Small intestine (tissue), 7 donors: ENCODE measurements around the gene GCNT1. TPM values are rescaled to one million over a fixed set of nuclear protein-coding genes. Genes with fewer than 3 reads are reported as not detected.

Experiments
- DNase-seq, 2 donors: peaks; one replicate each; pipeline versions ENCODE4 v3.0.0 to v3.0.0-alpha.2; 2013
- FAIRE-seq: peaks from 2 replicates; lab custom pipeline; 2012; peaks lifted over from hg19 to GRCh38; lab: Jason Lieb, UNC
- H3K27ac ChIP-seq, 3 donors: one replicate each; pipeline ENCODE4 v1.5.1; 2013; ENCODE audit warnings: low read length in 2 of 3, mild to moderate bottlenecking in 2 of 3, control low read depth in 1 of 3, inconsistent platforms in 1 of 3, low read depth in 1 of 3, moderate library complexity in 1 of 3
- H3K27me3 ChIP-seq, 3 donors: one replicate each; pipeline ENCODE4 v1.6.1; 2013; ENCODE audit warnings: low read length in 3 of 3, inconsistent platforms in 1 of 3; ENCODE audit not compliant: control insufficient read depth in 3 of 3, insufficient read depth in 3 of 3
- H3K36me3 ChIP-seq, 3 donors: one replicate each; pipeline ENCODE4 v1.6.1; 2013; ENCODE audit warnings: low read length in 3 of 3, inconsistent platforms in 1 of 3, low read depth in 1 of 3, mild to moderate bottlenecking in 1 of 3, moderate library complexity in 1 of 3; ENCODE audit not compliant: control insufficient read depth in 3 of 3, insufficient read depth in 2 of 3
- H3K4me1 ChIP-seq, 3 donors: one replicate each; pipeline ENCODE4 v1.6.1; 2013; ENCODE audit warnings: low read length in 2 of 3, inconsistent platforms in 1 of 3, low read depth in 1 of 3, mild to moderate bottlenecking in 1 of 3, moderate library complexity in 1 of 3; ENCODE audit not compliant: control insufficient read depth in 3 of 3, insufficient read depth in 2 of 3
- H3K4me3 ChIP-seq, 3 donors: one replicate each; pipeline ENCODE4 v1.5.1; 2013; ENCODE audit warnings: low read length in 3 of 3, control low read depth in 1 of 3, inconsistent platforms in 1 of 3, low read depth in 1 of 3, mild to moderate bottlenecking in 1 of 3, moderate library complexity in 1 of 3
- H3K9me3 ChIP-seq, 2 donors: one replicate each; pipeline ENCODE4 v1.6.1; 2013; ENCODE audit warnings: low read depth in 1 of 2, low read length in 1 of 2; ENCODE audit not compliant: control insufficient read depth in 2 of 2, insufficient read depth in 1 of 2
- WGBS, 3 donors: extraction: QIAGEN DNeasy Blood & Tissue Kit; methylation state at CpG; one replicate each; pipeline ENCODE4 v1.1.7; 2013; 5-methylcytosine and 5-hydroxymethylcytosine counted together
- polyA plus RNA-seq, 4 donors: library from polyadenylated mRNA; stranded (reverse) in 3 of 4; unstranded in 1 of 4; fragments of 200-250 nt in 3 of 4; fragments of 120-200 nt in 1 of 4; gene quantifications; one replicate each; pipeline versions ENCODE4 v1.2.1 to v1.2.3, GENCODE V29; 2013
- donor health status: healthy with polysubstance abuse.
- donor health status: control.
- donor health status: control.
- donor health status: Bipolar disorder and iron deficiency.
- donor health status: healthy.

Gene GCNT1
- polyA plus RNA-seq, 4 donors, result 7.0 to 170 (median 31.5) TPM

DNA sequence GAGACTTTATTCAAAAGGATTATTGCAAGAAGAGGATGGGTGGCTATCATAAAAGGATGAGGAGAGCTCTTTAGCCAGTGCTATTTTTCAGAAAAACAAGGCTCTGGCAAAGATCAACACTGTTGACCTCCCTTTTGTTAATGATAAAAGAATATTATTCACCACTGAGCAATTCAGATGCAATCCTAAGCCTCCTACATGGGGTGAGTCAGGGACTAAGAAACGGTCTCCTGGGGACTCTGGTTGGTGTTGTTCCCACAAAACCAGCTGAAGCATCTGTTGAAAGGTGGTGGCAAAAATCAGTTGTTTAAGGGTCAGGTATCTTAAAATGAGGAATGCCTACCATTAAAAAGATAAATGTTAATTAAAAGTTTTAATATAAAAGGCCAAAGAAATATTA lies 7.7 kb upstream of the GCNT1 start:
- H3K4me3 ChIP-seq, result no peak overlapping the region
- H3K9me3 ChIP-seq, result no peaks in the 10 kb centered on the region
- WGBS, 3 donors, result 43 to 76% (median 69%) methylated on average over 1 of the region's 1 CpG
- no peak overlapping the region for H3K27ac ChIP-seq
- H3K4me1 ChIP-seq, result peaks cover 0 to under 1% (median 0%) of the 10 kb centered on the region in 3 donors
- H3K27me3 ChIP-seq, result no peaks in the 10 kb centered on the region
- no peaks in the 10 kb centered on the region for H3K36me3 ChIP-seq
- FAIRE-seq, result no peak
- DNase-seq, result no peak

DNA sequence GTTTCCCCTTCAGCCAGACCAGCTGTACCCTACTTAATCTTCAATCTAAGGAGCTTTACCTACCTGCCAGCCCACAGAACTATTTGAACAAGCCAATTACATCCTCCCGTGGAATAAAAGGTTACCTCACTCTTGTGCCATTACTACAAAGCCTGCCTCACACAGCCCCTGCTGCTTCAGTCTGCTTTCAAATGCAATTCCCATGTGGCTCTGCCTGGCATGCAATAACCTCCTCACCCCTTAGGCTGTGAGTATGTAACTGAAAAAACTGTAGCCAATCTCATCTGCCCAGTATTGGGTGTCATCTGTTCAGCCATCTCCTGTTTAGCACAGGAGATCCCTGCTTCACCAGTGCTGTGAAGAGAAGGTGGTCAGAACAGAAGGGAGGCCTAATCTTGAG lies 6.1 kb upstream of the GCNT1 start:
- no peaks in the 10 kb centered on the region for H3K9me3 ChIP-seq
- H3K36me3 ChIP-seq, result no peaks in the 10 kb centered on the region
- FAIRE-seq, result no peak
- H3K4me1 ChIP-seq, result peaks cover 3 to 6% (median 4%) of the 10 kb centered on the region in 3 donors
- no peak overlapping the region for H3K27ac ChIP-seq
- DNase-seq, result no peak
- WGBS, 3 donors, result 85 to 95% (median 88%) methylated on average over 1 of the region's 1 CpG
- no peak overlapping the region for H3K4me3 ChIP-seq
- H3K27me3 ChIP-seq, result no peaks in the 10 kb centered on the region

DNA sequence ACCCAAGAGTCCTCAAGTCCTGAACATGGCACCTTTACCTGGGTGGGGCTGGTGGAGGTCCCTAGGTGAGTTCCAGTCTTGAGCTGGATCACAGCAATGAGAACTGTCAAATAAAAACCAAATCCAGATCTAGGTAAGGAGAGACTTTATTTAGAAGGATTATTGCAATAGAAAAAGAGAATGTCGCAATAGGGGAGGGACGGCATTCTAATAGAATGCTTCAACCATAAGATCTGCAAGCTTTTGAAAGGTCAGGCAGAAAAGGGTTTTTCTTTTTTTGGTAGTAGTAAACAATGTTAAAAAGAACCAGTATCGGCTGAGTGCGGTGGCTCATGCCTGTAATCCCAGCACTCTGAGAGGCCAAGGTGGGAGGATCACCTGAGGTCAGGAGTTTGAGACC lies 5.2 kb upstream of the GCNT1 start:
- Histone ChIP-seq H3K27ac (no peak overlapping the region), H3K4me3 (no peak overlapping the region), H3K4me1 (peaks cover 3 to 6% (median 4%) of the 10 kb centered on the region in 3 donors), H3K36me3 (no peaks in the 10 kb centered on the region), H3K27me3 (no peaks in the 10 kb centered on the region), H3K9me3 (no peaks in the 10 kb centered on the region)
- 79 to 90% (median 86%) methylated on average over 4 of the region's 4 CpGs for WGBS, 3 donors
- FAIRE-seq (no peak), DNase-seq (no peak)

DNA sequence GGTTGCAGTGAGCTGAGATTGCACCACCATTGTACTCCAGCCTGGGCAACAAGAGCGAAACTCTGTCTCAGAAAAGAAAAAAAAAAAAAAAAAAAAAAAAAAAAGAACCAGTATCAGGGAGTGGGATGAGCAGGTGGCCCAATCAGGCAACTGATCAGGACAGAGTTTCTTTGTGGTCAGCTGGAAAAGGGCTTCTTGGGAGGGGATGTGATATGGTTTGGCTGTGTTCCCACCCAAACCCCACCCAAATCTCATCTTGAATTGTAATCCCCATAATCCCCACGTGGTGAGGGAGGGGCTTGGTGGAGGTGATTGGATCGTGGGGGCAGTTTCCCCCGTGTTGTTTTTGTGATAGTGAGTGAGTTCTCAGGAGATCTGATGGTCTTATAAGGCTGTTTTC lies 4.7 kb upstream of the GCNT1 start:
- no peak overlapping the region for H3K27ac ChIP-seq
- no peak for FAIRE-seq

DNA sequence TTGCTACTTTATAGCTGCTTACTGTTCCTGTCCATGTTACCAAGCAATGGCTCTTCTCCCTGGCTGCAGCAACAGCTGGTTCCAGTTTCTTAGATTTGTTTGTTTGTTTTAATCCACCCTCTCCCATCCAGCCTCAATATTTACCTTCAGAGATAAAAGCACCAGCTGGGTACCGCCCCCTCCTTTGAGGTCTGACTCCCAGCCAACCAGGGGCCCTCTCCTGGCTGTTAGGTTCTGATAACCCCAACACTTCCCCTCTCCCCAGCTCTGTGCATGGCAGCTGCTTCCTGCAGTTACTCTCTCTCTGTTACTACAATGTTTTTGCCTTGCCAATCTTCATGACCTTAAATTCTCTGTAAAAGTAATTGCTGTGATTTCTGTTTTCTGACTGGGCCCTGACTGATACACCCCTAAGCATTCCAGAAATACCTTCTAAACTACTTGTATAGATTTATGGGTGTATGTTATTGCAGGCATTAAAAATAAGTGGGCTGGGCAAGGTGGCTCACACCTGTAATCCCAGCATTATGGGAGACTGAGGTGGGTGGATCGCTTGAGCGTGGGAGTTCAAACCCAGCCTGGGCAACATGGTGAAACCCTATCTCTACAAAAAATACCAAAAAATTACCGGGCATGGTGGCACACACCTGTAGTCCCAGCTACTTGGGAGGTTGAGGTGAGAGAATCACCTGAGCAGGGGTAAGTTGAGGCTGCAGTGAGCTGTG lies 2.6 kb upstream of the GCNT1 start:
- 14 to 49% (median 45%) methylated on average over 4 of the region's 4 CpGs for whole genome bisulfite sequencing, 3 donors
- peak overlapping the region in 2 of 3 donors; percentile 45 to 54 for H3K27ac ChIP-seq

More for the DNA sequence above, 4.7 kb upstream of the GCNT1 start:
- Histone ChIP-seq H3K36me3 (no peaks in the 10 kb centered on the region), H3K9me3 (no peaks in the 10 kb centered on the region), H3K4me3 (no peak overlapping the region), H3K27me3 (no peaks in the 10 kb centered on the region), H3K4me1 (peaks cover 3 to 6% (median 4%) of the 10 kb centered on the region in 3 donors)
- no peak for DNase-seq
- WGBS, 3 donors, result 29 to 56% (median 47%) methylated on average over 4 of the region's 4 CpGs

DNA sequence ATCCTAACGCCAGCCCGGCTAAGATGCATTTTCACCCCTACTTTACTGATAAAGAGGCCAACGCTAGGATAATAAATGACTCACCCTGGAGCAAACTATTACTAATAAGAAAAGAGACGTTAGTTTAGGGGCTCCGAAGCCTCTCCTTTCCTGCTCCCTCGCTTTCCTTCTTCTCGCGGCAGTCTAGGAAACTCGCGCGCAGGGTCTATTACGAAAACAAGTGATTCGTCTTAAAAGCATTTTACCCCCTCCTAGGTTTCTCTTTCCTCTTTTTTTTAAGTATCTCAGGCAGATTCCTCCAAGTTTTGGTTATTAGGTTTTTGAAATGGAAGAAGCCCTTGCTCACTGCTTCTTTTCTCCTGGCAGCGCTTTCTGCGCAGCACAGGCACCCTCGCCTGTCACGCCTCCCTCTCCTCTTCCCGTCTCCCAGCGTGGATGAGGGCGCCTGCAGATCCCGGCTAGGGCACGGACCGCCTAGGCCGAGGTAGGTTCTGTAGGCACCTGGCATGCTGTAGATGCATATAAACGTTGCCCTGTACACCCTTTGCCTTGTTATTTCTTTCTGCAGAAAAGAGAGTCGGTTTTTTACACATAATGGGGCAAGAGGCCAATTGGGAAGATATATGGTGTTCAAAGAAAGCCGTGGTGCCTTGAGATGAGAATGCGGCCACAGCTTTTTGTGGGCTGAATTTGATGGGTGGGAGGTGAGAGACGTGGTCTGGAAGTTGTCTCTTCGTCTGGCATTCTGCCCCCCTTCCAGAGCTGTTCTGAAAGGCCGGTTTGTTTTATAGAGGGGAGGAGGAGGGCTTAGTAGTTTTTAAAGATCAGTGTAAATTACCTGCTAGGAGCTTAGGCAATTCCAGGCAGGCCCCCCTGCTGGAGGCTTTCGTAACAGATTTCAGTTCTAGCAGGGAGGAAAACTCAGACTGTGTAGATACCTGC lies 983 bp downstream of the GCNT1 start:
- peaks cover 0 to 22% (median 0%) of the 10 kb centered on the region in 3 donors for H3K36me3 ChIP-seq
- H3K4me3 ChIP-seq, result peak overlapping the region; percentile 58 to 97 (median 87)
- H3K4me1 ChIP-seq, result peaks cover 4 to 27% (median 9%) of the 10 kb centered on the region in 3 donors
- H3K9me3 ChIP-seq, result no peaks in the 10 kb centered on the region
- peak; percentile 63 to 80 for DNase-seq
- WGBS, 3 donors, result 2 to 6% (median 4%) methylated on average over 32 of the region's 32 CpGs
- H3K27me3 ChIP-seq, result no peaks in the 10 kb centered on the region
- H3K27ac ChIP-seq, result peak overlapping the region; percentile 81 to 97 (median 86)
- no peak for FAIRE-seq

More for the DNA sequence above, 2.6 kb upstream of the GCNT1 start:
- Histone ChIP-seq H3K36me3 (peaks cover 0 to 3% (median 0%) of the 10 kb centered on the region in 3 donors), H3K4me1 (peaks cover 3 to 6% (median 4%) of the 10 kb centered on the region in 3 donors), H3K9me3 (no peaks in the 10 kb centered on the region), H3K27me3 (no peaks in the 10 kb centered on the region), H3K4me3 (no peak overlapping the region)
- FAIRE-seq, result no peak
- peak; percentile 83 to 90 for DNase-seq

DNA sequence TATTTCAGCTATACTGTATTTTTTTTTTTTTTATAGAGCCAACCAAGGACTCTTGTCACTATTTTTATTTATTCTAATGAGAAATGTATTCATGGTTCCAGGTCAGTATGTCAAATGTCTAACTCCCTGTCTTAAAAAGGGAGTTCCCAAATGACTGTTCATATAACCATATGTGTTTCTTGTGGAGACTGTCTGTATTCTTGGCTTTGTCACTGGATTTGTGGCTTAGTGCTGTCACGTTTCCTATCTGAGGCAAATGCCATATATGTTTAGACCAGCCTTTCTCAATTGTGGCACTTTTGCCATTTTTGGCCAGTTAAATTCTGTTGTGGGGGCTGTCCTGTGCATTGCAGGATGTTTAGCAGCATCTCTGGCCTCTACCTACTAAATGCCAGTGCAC lies 3.1 kb downstream of the GCNT1 start:
- Histone ChIP-seq H3K4me1 (peaks cover 0 to 37% (median 11%) of the 10 kb centered on the region in 3 donors), H3K9me3 (no peaks in the 10 kb centered on the region), H3K36me3 (peaks cover 0 to 35% (median 0%) of the 10 kb centered on the region in 3 donors), H3K27me3 (no peaks in the 10 kb centered on the region), H3K27ac (peak overlapping the region in 1 of 3 donors; percentile 47), H3K4me3 (peak overlapping the region in 2 of 3 donors; percentile 21)
- 4 to 38% (median 28%) methylated on average over 1 of the region's 1 CpG for WGBS, 3 donors
- no peak for DNase-seq
- no peak for FAIRE-seq

DNA sequence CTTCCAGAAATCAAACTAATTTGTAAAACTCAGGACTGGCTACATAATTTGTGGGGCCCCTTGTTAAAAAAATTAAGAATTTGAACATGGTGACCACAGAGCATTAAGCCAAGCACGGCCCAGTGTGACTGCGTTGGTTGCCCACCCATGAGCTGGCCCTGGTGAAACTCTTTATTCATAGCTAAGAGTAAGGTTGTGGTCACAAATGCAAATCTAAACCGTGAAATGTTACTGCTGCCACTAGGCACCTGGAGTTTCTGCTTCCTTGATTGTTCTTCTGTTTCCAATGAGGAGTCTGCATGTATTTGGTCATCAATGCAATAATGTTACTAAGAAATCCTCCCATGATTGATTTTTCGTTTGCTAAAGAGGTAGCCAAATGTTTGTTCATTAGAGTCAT lies 4.2 kb downstream of the GCNT1 start:
- no peak for DNase-seq
- WGBS, 3 donors, result 66 to 72% (median 71%) methylated on average over 4 of the region's 4 CpGs
- no peak overlapping the region for H3K27ac ChIP-seq
- H3K4me1 ChIP-seq, result peaks cover 0 to 42% (median 14%) of the 10 kb centered on the region in 3 donors
- no peaks in the 10 kb centered on the region for H3K9me3 ChIP-seq
- no peak for FAIRE-seq
- H3K27me3 ChIP-seq, result no peaks in the 10 kb centered on the region
- no peak overlapping the region for H3K4me3 ChIP-seq
- peaks cover 0 to 44% (median 0%) of the 10 kb centered on the region in 3 donors for H3K36me3 ChIP-seq
